Chondrocyte (in vitro differentiated cells): ENCODE data around the gene GNA12. TPM values are rescaled to one million over a fixed set of nuclear protein-coding genes. Genes with fewer than 3 reads are reported as not detected.

ENCODE experiments used
- DNase-seq: peaks from one replicate; pipeline ENCODE4 v3.0.0; 2021; ENCODE audit warnings: mixed read lengths, low spot score
- H3K27ac Mint-ChIP-seq: one replicate; pipeline ENCODE4 v1.8.0; 2021; ENCODE audit warnings: mild to moderate bottlenecking, moderate library complexity, mixed read lengths; ENCODE audit not compliant: unreplicated experiment
- H3K27me3 Mint-ChIP-seq: 2 replicates; pipeline ENCODE4 v1.8.0; 2021; ENCODE audit warnings: low read depth, mixed read lengths
- H3K36me3 Mint-ChIP-seq: 2 replicates; pipeline ENCODE4 v1.8.0; 2021; ENCODE audit warnings: low read depth, mixed read lengths
- H3K4me1 Mint-ChIP-seq: 2 replicates; pipeline ENCODE4 v1.8.0; 2021; ENCODE audit warnings: low read depth, mild to moderate bottlenecking, mixed read lengths
- H3K4me3 Mint-ChIP-seq: one replicate; pipeline ENCODE4 v1.8.0; 2021; ENCODE audit warnings: mild to moderate bottlenecking, moderate library complexity, mixed read lengths; ENCODE audit not compliant: unreplicated experiment
- H3K9me3 Mint-ChIP-seq: 2 replicates; pipeline ENCODE4 v1.8.0; 2021; ENCODE audit warnings: low read depth, mixed read lengths
- total RNA-seq: library from RNA; stranded (reverse); gene quantifications from 3 replicates; pipeline ENCODE4 v1.2.1, GENCODE V29; 2021
- TF ChIP-seq, protein P1 (sequence below): fragments of 200-600 bp; sonication (generic); IDR thresholded peaks from 2 replicates; pipeline ENCODE4 v1.5.0; 2021; ENCODE audit warnings: antibody characterized with exemption, mild to moderate bottlenecking, moderate library complexity

Gene GNA12
- total RNA-seq, 1 donor from 2014 or later = 111 TPM

- Mint-ChIP-seq H3K27me3 (no peaks in the 10 kb centered on the region), H3K4me1 (peaks cover 85% of the 10 kb centered on the region), H3K27ac (peak overlapping the region; percentile 12), H3K9me3 (no peaks in the 10 kb centered on the region), H3K36me3 (peaks cover 2% of the 10 kb centered on the region), H3K4me3 (no peak overlapping the region)
- TF ChIP-seq, protein P1, sequence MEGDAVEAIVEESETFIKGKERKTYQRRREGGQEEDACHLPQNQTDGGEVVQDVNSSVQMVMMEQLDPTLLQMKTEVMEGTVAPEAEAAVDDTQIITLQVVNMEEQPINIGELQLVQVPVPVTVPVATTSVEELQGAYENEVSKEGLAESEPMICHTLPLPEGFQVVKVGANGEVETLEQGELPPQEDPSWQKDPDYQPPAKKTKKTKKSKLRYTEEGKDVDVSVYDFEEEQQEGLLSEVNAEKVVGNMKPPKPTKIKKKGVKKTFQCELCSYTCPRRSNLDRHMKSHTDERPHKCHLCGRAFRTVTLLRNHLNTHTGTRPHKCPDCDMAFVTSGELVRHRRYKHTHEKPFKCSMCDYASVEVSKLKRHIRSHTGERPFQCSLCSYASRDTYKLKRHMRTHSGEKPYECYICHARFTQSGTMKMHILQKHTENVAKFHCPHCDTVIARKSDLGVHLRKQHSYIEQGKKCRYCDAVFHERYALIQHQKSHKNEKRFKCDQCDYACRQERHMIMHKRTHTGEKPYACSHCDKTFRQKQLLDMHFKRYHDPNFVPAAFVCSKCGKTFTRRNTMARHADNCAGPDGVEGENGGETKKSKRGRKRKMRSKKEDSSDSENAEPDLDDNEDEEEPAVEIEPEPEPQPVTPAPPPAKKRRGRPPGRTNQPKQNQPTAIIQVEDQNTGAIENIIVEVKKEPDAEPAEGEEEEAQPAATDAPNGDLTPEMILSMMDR = no peak
- no peak for DNase-seq
Measured at GRCh38 chr7:2805213-2805944, 38.7 kb downstream of the GNA12 start.

- H3K4me1 Mint-ChIP-seq = peaks cover 87% of the 10 kb centered on the region
- H3K4me3 Mint-ChIP-seq = no peak overlapping the region
- H3K27ac Mint-ChIP-seq = peak overlapping the region; percentile 75
- TF ChIP-seq, protein P1 = peak; percentile 21
- no peaks in the 10 kb centered on the region for H3K27me3 Mint-ChIP-seq
- H3K36me3 Mint-ChIP-seq = peaks cover 2% of the 10 kb centered on the region
- DNase-seq = no peak
- H3K9me3 Mint-ChIP-seq = no peaks in the 10 kb centered on the region
Measured at GRCh38 chr7:2804227-2804763, 39.8 kb downstream of the GNA12 start.

DNA sequence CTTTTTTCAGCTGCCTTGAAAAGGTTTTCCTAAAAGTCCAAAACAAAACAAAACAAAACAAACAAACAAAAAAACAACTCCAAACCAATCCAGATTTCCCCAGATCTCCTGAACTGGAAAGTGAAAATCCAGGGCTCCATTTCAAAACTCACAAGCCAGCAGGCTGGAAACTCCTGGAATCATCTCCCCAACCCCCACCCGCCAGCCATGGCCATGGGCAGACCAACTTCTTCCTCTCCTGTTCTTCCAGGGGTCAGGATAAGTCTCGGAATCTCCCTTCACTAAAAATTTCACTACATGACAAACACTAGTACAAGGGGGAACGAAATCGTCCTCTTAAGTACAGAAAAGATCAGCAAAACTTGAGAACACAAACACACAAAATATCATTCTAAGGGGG lies 40.4 kb downstream of the GNA12 start:
- peak overlapping the region; percentile 75 for H3K27ac Mint-ChIP-seq
- TF ChIP-seq, protein P1 = no peak
- DNase-seq = no peak
- H3K27me3 Mint-ChIP-seq = no peaks in the 10 kb centered on the region
- H3K36me3 Mint-ChIP-seq = peaks cover 2% of the 10 kb centered on the region
- H3K4me1 Mint-ChIP-seq = peaks cover 86% of the 10 kb centered on the region
- no peak overlapping the region for H3K4me3 Mint-ChIP-seq
- H3K9me3 Mint-ChIP-seq = no peaks in the 10 kb centered on the region

GRCh38 chr7:2803342-2803692 lies 40.8 kb downstream of the GNA12 start:
- peak overlapping the region; percentile 95 for H3K27ac Mint-ChIP-seq
- TF ChIP-seq, protein P1 = no peak
- no peak overlapping the region for H3K4me3 Mint-ChIP-seq
- no peak for DNase-seq
- H3K9me3 Mint-ChIP-seq = no peaks in the 10 kb centered on the region
- H3K27me3 Mint-ChIP-seq = no peaks in the 10 kb centered on the region
- H3K36me3 Mint-ChIP-seq = peaks cover 2% of the 10 kb centered on the region
- H3K4me1 Mint-ChIP-seq = peaks cover 86% of the 10 kb centered on the region

DNA sequence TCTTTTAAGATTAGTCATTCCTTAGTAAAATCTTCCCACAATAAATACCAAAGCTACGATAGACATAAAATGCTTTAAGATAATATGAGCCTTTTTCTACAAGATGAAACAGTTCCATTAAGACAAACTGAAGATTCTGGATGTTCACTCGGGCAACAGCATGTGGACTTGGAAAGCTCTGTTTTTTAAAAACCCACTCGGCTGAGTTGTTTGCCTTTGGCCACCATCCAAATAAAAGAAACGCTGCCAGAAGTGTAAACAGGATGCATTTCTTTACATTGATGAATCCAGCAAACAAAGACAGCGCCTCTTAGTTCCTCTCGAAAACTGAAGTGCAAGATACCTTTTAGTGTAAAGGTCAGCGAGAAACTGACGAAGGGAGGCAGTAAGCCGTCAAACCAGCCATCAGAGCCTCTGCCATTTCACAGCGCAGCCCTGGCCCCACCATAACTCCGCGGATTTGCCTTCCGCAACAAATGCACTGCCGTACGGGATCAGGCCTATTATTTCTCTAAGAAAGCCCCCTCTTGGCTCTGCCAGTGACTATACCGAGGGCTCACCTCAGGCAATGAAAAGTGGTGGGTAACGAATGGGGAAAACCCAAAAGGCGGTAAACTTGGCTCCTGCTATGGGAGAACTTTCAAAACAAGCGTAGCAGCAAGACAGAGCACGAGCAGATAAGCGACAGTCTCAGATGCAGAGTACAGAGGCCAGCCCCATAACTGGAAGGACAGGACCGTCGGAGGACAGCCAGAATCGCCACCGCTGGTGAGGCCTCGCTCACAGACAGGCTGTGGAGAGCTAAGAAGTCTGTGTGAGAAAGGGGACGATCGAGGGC lies 41.4 kb downstream of the GNA12 start:
- DNase-seq = no peak
- no peaks in the 10 kb centered on the region for H3K9me3 Mint-ChIP-seq
- H3K4me3 Mint-ChIP-seq = peak overlapping the region; percentile 32
- H3K27ac Mint-ChIP-seq = peak overlapping the region; percentile 95
- TF ChIP-seq, protein P1 = no peak
- H3K36me3 Mint-ChIP-seq = peaks cover 2% of the 10 kb centered on the region
- no peaks in the 10 kb centered on the region for H3K27me3 Mint-ChIP-seq
- H3K4me1 Mint-ChIP-seq = peaks cover 88% of the 10 kb centered on the region
